Osteocyte (in vitro differentiated cells): ENCODE data around the gene TJP2. TPM values are rescaled to one million over a fixed set of nuclear protein-coding genes. Genes with fewer than 3 reads are reported as not detected.

Source experiments
- DNase-seq: peaks from one replicate; pipeline ENCODE4 v3.0.0; 2021; ENCODE audit warnings: mixed read lengths; ENCODE audit not compliant: unreplicated experiment; ENCODE audit errors: extremely low spot score
- H3K27ac Mint-ChIP-seq: one replicate; pipeline ENCODE4 v1.8.0; 2021; ENCODE audit warnings: mild to moderate bottlenecking, mixed read lengths; ENCODE audit not compliant: unreplicated experiment
- H3K27me3 Mint-ChIP-seq: one replicate; pipeline ENCODE4 v1.8.0; 2021; ENCODE audit warnings: mixed read lengths; ENCODE audit not compliant: unreplicated experiment
- H3K36me3 Mint-ChIP-seq: one replicate; pipeline ENCODE4 v1.8.0; 2021; ENCODE audit warnings: mixed read lengths; ENCODE audit not compliant: unreplicated experiment
- H3K4me1 Mint-ChIP-seq: one replicate; pipeline ENCODE4 v1.8.0; 2021; ENCODE audit warnings: mixed read lengths; ENCODE audit not compliant: unreplicated experiment
- H3K4me3 Mint-ChIP-seq: one replicate; pipeline ENCODE4 v1.8.0; 2021; ENCODE audit warnings: mild to moderate bottlenecking, moderate library complexity, mixed read lengths; ENCODE audit not compliant: unreplicated experiment
- H3K9me3 Mint-ChIP-seq: one replicate; pipeline ENCODE4 v1.8.0; 2021; ENCODE audit warnings: mixed read lengths; ENCODE audit not compliant: unreplicated experiment
- CTCF ChIP-seq: fragments of 200-600 bp; sonication (generic); IDR thresholded peaks from 2 replicates; pipeline ENCODE4 v1.5.0; 2021; ENCODE audit warnings: antibody characterized with exemption, mild to moderate bottlenecking, moderate library complexity
- total RNA-seq: library from RNA; stranded (reverse); gene quantifications from 2 replicates; pipeline ENCODE4 v1.2.1, GENCODE V29; 2021

Gene TJP2
- total RNA-seq, 1 donor from 2014 or later = 42.7 TPM

GRCh38 chr9:69170231-69170630, 3.8 kb upstream of the TJP2 start:
- Mint-ChIP-seq H3K27ac (no peak overlapping the region), H3K36me3 (no peaks in the 10 kb centered on the region), H3K4me3 (no peak overlapping the region), H3K9me3 (no peaks in the 10 kb centered on the region), H3K27me3 (no peaks in the 10 kb centered on the region), H3K4me1 (peaks cover 18% of the 10 kb centered on the region)
- no peak for TF ChIP-seq CTCF
- no peak for DNase-seq

- Mint-ChIP-seq H3K27ac (no peak overlapping the region), H3K4me1 (peaks cover 26% of the 10 kb centered on the region), H3K9me3 (no peaks in the 10 kb centered on the region), H3K27me3 (no peaks in the 10 kb centered on the region), H3K4me3 (no peak overlapping the region), H3K36me3 (no peaks in the 10 kb centered on the region)
- no peak for DNase-seq
- no peak for TF ChIP-seq CTCF
Measured at GRCh38 chr9:69171049-69171448, 3.0 kb upstream of the TJP2 start.

- Mint-ChIP-seq H3K9me3 (no peaks in the 10 kb centered on the region), H3K27me3 (no peaks in the 10 kb centered on the region), H3K36me3 (no peaks in the 10 kb centered on the region), H3K4me3 (no peak overlapping the region), H3K27ac (no peak overlapping the region), H3K4me1 (peaks cover 31% of the 10 kb centered on the region)
- no peak for DNase-seq
- TF ChIP-seq CTCF = no peak
Measured at GRCh38 chr9:69171517-69171916, 2.6 kb upstream of the TJP2 start.

GRCh38 chr9:69172895-69173294, 1.2 kb upstream of the TJP2 start:
- no peak for TF ChIP-seq CTCF
- no peak for DNase-seq
- Mint-ChIP-seq H3K4me1 (peaks cover 36% of the 10 kb centered on the region), H3K27me3 (no peaks in the 10 kb centered on the region), H3K27ac (no peak overlapping the region), H3K36me3 (no peaks in the 10 kb centered on the region), H3K9me3 (no peaks in the 10 kb centered on the region), H3K4me3 (peak overlapping the region; percentile 80)

- peaks cover 40% of the 10 kb centered on the region for H3K4me1 Mint-ChIP-seq
- peak overlapping the region; percentile 55 for H3K27ac Mint-ChIP-seq
- no peaks in the 10 kb centered on the region for H3K36me3 Mint-ChIP-seq
- H3K4me3 Mint-ChIP-seq = peak overlapping the region; percentile 80
- TF ChIP-seq CTCF = no peak
- H3K9me3 Mint-ChIP-seq = no peaks in the 10 kb centered on the region
- no peaks in the 10 kb centered on the region for H3K27me3 Mint-ChIP-seq
- no peak for DNase-seq
Measured at GRCh38 chr9:69173497-69173890, 583 bp upstream of the TJP2 start.
